HG03039 (cell line): Measurements from ENCODE around the gene RBM26.

Source experiments
- ATAC-seq: cut with Tn5 transposase; IDR thresholded peaks from one replicate; pipeline ENCODE4 v1.9.1; 2021; ENCODE audit warnings: mild to moderate bottlenecking, moderate library complexity; ENCODE audit not compliant: unreplicated experiment

RBM26 gene

GRCh38 chr13:79405831-79406596 lies at the start of gene RBM26:
RBM26 (minus strand) TSS chr13:79406255; CDS start chr13:79405774, 481 bp downstream.
- ATAC-seq, result peak; percentile 74

GRCh38 chr13:79455331-79455730 lies 49.3 kb upstream of the RBM26 start:
- no peak for ATAC-seq

DNA sequence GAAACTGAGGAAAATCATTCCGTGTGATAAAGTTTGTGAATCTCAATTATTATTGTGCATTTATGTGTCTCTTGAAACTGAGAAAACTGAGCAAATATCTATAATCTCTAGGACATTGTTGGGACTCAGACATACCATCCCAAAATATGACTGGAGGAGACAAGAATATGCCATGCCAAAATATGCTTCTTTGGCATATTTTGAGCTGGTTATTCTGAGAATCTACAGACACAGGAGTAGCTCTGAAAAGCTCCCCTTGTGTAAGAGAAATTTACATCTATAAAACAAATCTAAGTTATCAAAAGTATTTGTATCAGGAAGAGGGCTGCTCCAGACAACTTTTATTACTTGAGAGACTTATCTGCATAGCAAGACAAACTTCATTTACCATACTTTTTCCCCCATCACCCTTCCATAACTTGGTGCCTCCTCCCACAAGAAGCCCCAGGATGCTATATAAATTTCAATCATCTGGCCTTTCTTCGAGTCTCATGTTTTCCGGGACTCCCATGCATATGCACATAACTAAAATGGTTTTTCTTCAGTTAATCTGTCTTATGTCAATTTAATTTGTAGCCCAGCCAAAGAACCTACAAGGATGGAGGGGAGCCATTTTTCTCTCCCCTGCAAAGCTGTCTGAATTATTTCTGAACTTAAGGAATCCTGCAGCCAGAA lies 46.3 kb upstream of the RBM26 start:
- ATAC-seq, result no peak

DNA sequence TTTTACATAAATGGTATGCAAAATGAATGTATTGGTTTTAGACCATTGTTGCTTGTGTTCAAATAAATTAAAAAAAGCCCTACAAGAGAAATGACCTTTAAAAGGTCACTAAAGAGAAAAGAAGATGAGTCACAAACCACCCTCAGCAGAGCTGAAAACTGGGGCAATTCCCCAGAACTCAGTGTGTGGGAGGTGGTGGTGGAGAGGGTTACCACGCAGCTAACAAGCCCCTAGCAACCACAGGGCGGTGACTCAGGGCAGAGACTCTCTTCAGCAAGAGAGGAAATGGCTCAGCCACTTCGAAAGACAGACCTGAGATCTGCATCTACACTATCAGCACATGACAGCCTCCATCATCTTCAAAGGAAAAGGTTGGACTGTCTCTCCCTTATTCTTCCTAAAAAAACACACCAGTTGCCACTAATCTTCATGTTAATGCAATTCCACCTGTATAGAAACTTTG lies 45.5 kb upstream of the RBM26 start:
- ATAC-seq, result peak; percentile 99

GRCh38 chr13:79450110-79450509 lies 44.1 kb upstream of the RBM26 start:
- no peak for ATAC-seq

DNA sequence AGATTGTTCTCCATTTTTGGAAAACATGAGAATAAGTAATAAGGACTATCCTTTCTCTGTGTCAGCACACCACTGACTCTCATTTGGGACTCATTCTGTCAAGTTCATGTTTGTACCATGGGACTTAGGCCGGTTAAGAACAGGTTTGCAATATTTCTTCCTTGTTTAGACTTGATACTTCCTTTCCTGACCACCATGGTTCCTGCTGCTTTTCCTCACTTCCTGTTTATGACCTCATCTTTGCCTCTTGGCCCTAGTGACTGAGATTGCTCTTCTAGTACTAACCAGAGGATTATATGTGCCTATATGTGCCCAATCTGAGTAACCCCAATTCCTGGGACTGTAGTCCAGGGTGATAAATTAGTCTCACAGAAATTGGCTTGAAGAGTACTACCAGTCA lies 42.4 kb upstream of the RBM26 start:
- ATAC-seq, result no peak

GRCh38 chr13:79447741-79448140 lies 41.7 kb upstream of the RBM26 start:
- no peak for ATAC-seq

GRCh38 chr13:79447141-79447540 lies 41.1 kb upstream of the RBM26 start:
- ATAC-seq, result no peak

DNA sequence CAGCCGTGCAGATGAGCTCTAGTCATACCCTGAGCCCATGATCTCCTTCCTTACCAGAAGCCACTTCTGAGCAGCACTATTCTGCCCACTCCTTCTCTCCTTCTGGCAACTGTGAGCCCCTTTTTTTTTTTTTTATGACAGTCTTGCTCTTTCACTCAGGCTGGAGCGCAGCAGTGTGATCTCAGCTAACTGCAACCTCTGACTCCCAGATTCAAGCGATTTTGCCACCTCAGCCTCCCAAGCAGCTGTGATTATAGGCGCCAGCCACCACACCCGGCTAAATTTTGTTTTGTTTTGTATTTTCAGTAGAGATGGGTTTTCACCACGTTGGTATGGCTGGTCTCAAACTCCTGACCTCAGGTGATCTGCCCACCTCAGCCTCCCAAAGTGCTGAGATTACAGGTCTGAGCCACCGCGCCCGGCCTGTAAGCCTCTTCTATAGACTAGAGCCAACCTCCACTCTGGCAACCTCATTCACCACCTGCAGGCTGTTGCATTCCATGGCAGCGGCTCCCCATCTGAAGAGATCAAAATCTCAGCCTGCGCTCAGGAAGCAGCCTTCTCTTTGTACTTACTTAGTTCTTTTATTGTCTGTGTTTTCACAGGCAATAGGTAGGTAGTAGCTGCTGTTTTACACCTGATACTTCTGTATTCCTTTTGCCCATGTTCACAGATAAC lies 40.1 kb upstream of the RBM26 start:
- no peak for ATAC-seq

GRCh38 chr13:79442706-79443105 lies 36.7 kb upstream of the RBM26 start:
- no peak for ATAC-seq

DNA sequence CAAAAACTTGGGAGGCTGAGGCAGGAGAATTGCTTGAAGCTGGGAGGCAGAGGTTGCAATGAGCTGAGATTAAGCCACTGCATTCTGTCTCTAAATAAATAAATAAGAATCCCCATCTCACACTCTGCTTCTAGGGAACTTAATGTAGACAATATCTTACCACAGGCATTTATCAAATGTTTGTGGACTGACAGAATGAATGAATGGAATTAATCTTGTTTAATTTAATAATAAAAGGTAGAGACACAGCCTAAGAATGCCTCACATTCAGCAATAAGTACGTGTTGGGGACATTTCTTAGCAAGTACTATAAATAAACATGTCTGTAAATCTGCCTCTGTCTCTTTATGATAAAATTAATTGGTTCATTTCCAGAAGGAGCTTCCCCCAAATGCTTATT lies 36.2 kb upstream of the RBM26 start:
- no peak for ATAC-seq

- no peak for ATAC-seq
These were observed 35.0 kb upstream of the RBM26 start for GRCh38 chr13:79440958-79441528.

GRCh38 chr13:79439275-79439674 lies 33.2 kb upstream of the RBM26 start:
- no peak for ATAC-seq

GRCh38 chr13:79435561-79435990 lies 29.5 kb upstream of the RBM26 start:
- no peak for ATAC-seq

DNA sequence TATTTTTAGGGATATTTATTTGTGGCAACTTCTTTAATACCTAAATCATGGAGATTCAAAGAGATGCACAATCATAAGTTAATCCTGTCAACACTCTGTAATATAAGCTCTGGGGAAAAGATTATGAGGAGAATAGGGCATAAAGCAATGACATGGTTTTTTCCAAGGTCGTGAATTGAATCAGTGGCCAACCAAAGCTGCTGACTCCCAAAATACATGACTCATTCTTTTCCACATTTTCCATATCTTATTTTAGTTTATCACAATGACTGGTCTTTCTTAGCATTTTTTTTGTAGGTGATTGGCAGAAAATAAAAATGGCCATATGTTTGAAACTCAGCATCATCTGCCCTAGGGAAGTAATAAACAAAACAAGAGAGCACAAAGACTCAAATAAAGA lies 28.5 kb upstream of the RBM26 start:
- ATAC-seq, result no peak

- no peak for ATAC-seq
These were observed 26.9 kb upstream of the RBM26 start for GRCh38 chr13:79432992-79433391.

- no peak for ATAC-seq
These were observed 26.0 kb upstream of the RBM26 start for GRCh38 chr13:79432086-79432485.

DNA sequence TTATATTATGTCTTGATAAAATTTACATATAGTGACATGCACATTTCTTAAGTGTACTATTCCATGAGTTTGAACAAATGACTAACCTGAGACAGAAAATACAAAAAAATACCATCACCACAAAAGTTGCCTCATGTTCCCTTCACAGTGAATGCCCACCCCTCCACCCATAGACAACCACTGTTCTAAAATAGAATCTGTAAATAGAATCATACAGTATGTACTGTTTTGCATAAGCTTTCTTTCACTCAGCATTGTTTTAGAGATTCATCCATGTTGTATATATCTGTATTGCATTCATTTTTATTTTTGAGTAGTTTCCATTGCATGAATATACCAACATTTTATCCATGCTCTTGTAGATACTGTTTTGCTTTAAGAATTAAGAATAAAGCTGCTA lies 23.3 kb upstream of the RBM26 start:
- ATAC-seq, result no peak

GRCh38 chr13:79427883-79428282 lies 21.8 kb upstream of the RBM26 start:
- ATAC-seq, result no peak

DNA sequence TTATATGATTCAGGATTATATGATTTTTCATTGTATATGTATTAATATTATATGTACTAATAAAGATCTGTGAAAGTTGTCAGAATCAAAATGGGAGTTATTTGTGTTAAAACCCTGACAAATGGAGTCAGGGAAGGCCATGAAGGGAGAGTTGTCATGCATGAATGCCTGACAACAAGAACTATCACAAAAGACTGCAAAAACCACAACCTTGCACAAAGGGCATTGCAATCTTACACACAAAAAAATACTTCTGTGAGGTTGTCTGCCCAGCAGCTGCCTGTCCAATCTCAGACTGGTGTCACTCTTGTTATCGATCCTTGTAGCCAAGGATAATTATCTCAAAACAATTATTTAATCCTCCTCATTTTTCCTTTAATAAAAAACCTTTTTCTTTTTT lies 21.2 kb upstream of the RBM26 start:
- ATAC-seq, result no peak
